HG02763 (cell line): ENCODE results near the gene CCDC32.
"Not testable (repeated sequence)": the region's sequence is repeated elsewhere in the genome, so short reads cannot be mapped to it uniquely, and the experiment has no call there.

ENCODE experiments used
- ATAC-seq: cut with Tn5 transposase; IDR thresholded peaks from one replicate; pipeline ENCODE4 v1.9.1; 2021; ENCODE audit warnings: mild to moderate bottlenecking, moderate library complexity; ENCODE audit not compliant: unreplicated experiment

The CCDC32 gene

GRCh38 chr15:40564591-40565332 lies at the start of gene CCDC32:
CCDC32 (minus strand) TSS chr15:40565042; CDS start chr15:40563015, 2,027 bp downstream.
- peak; percentile 93 for ATAC-seq

- ATAC-seq: no peak
Measured at GRCh38 chr15:40613080-40613479, 48.2 kb upstream of the CCDC32 start.

GRCh38 chr15:40603935-40604334 lies 39.1 kb upstream of the CCDC32 start:
- no peak for ATAC-seq

- ATAC-seq: no peak
Measured at GRCh38 chr15:40600956-40601355, 36.1 kb upstream of the CCDC32 start.

- no peak for ATAC-seq
Measured at GRCh38 chr15:40598672-40599071, 33.8 kb upstream of the CCDC32 start.

GRCh38 chr15:40598126-40598525 lies 33.3 kb upstream of the CCDC32 start:
- ATAC-seq: no peak

- no peak for ATAC-seq
Measured at GRCh38 chr15:40597024-40597423, 32.2 kb upstream of the CCDC32 start.

- ATAC-seq: no peak
Measured at GRCh38 chr15:40595773-40596172, 30.9 kb upstream of the CCDC32 start.

- no peak for ATAC-seq
Measured at GRCh38 chr15:40595219-40595618, 30.4 kb upstream of the CCDC32 start.

- peak; percentile 30 for ATAC-seq
Measured at GRCh38 chr15:40594429-40594836, 29.6 kb upstream of the CCDC32 start.

GRCh38 chr15:40593588-40594428 lies 29.0 kb upstream of the CCDC32 start, which contains the start of gene KNL1:
KNL1 (plus strand) TSS chr15:40594249; CDS start chr15:40602932, 8,683 bp downstream.
- ATAC-seq: peak; percentile 72

GRCh38 chr15:40593165-40593564 lies 28.3 kb upstream of the CCDC32 start:
- no peak for ATAC-seq

GRCh38 chr15:40591389-40591788 lies 26.5 kb upstream of the CCDC32 start:
- ATAC-seq: no peak

- no peak for ATAC-seq
Measured at GRCh38 chr15:40590667-40591050, 25.8 kb upstream of the CCDC32 start.

GRCh38 chr15:40584191-40584590 lies 19.3 kb upstream of the CCDC32 start:
- no peak for ATAC-seq

GRCh38 chr15:40582726-40583246 lies 17.9 kb upstream of the CCDC32 start:
- no peak for ATAC-seq

GRCh38 chr15:40581796-40582195 lies 17.0 kb upstream of the CCDC32 start:
- not testable (repeated sequence) for ATAC-seq

- no peak for ATAC-seq
Measured at GRCh38 chr15:40578892-40579291, 14.1 kb upstream of the CCDC32 start.

- not testable (repeated sequence) for ATAC-seq
Measured at GRCh38 chr15:40576914-40577313, 12.1 kb upstream of the CCDC32 start.

- no peak for ATAC-seq
Measured at GRCh38 chr15:40575113-40575512, 10.3 kb upstream of the CCDC32 start.

GRCh38 chr15:40569129-40569953 lies 4.5 kb upstream of the CCDC32 start, which contains the start of gene RPUSD2:
RPUSD2 (plus strand) TSS chr15:40569299; CDS start chr15:40569338, 39 bp downstream.
- ATAC-seq: peak; percentile 41
